ENCODE data around the gene PROM2. TPM values are rescaled to one million over a fixed set of nuclear protein-coding genes. Genes with fewer than 3 reads are reported as not detected.

PROM2 gene
- polyA plus RNA-seq, 1 donor (not counting 4 experiments of a cell fraction or from before 2014, with no cell fraction given): 11.4 TPM

- Histone ChIP-seq H4K20me1 (ENCODE audit: control insufficient read depth, extremely low read depth, insufficient read depth, low read length) (no peaks in the 10 kb centered on the region), H3K4me2 (ENCODE audit: control insufficient read depth, extremely low read depth, insufficient read depth, low read depth, low read length) (peak overlapping the region; percentile 15), H2AFZ (ENCODE audit: control insufficient read depth, low read length) (no peak overlapping the region), H3K9me3 (ENCODE audit: control insufficient read depth, low read depth, low read length) (no peaks in the 10 kb centered on the region), H3K9ac (ENCODE audit: control insufficient read depth, extremely low read depth, insufficient read depth, low read length) (peak overlapping the region; percentile 14), H3K36me3 (ENCODE audit: control insufficient read depth in 2 of 2, extremely low read depth in 1 of 2, insufficient read depth in 2 of 2, low read length in 2 of 2) (no peaks in the 10 kb centered on the region), H3K4me3 (ENCODE audit: control insufficient read depth in 2 of 3, extremely low read depth in 1 of 3, insufficient read depth in 2 of 3, low read depth in 1 of 3, low read length in 3 of 3) (no peak overlapping the region), H3K79me2 (ENCODE audit: control insufficient read depth, insufficient read depth, low read length) (no peaks in the 10 kb centered on the region), H3K4me1 (ENCODE audit: control insufficient read depth, extremely low read depth, insufficient read depth, low read length) (peaks cover 17% of the 10 kb centered on the region), H3K27me3 (ENCODE audit: control insufficient read depth, extremely low read depth, insufficient read depth, low read length) (no peaks in the 10 kb centered on the region), H3K27ac (ENCODE audit: control insufficient read depth, insufficient read depth, low read length) (peak overlapping the region; percentile 49), H3K9me1 (ENCODE audit: control insufficient read depth, extremely low read depth, insufficient read depth, low read length) (no peaks in the 10 kb centered on the region)
- DNase-seq (ENCODE audit: low read depth, low spot score) (no peak), FAIRE-seq (no peak)
- TF ChIP-seq CTCF (optimal IDR thresholded peaks at IDR 0.05 in 1 of 3, IDR thresholded peaks at IDR 0.05 in 1 of 3, conservative IDR thresholded peaks at IDR 0.05 in 1 of 3; ENCODE audit: extremely low read depth in 1 of 3, insufficient read depth in 2 of 3, low read length in 3 of 3) (no peak), EZH2 (IDR thresholded peaks at IDR 0.05; ENCODE audit: low read length) (no peak)
- dilution Hi-C loops (cut with MboI; ENCODE audit: extremely low pct_ligation_motif_present, low sequenced_read_pairs): no loop called here
Observed at GRCh38 chr2:95333056-95333455, 58.8 kb downstream of the PROM2 start.

GRCh38 chr2:95333888-95334338 lies 59.7 kb downstream of the PROM2 start:
- FAIRE-seq (peak; percentile 98), DNase-seq (ENCODE audit: low read depth, low spot score) (peak; percentile 89)
- Histone ChIP-seq H2AFZ (ENCODE audit: control insufficient read depth, low read length) (no peak overlapping the region), H3K79me2 (ENCODE audit: control insufficient read depth, insufficient read depth, low read length) (no peaks in the 10 kb centered on the region), H4K20me1 (ENCODE audit: control insufficient read depth, extremely low read depth, insufficient read depth, low read length) (no peaks in the 10 kb centered on the region), H3K4me3 (ENCODE audit: control insufficient read depth in 2 of 3, extremely low read depth in 1 of 3, insufficient read depth in 2 of 3, low read depth in 1 of 3, low read length in 3 of 3) (no peak overlapping the region), H3K36me3 (ENCODE audit: control insufficient read depth in 2 of 2, extremely low read depth in 1 of 2, insufficient read depth in 2 of 2, low read length in 2 of 2) (no peaks in the 10 kb centered on the region), H3K9me1 (ENCODE audit: control insufficient read depth, extremely low read depth, insufficient read depth, low read length) (no peaks in the 10 kb centered on the region), H3K9me3 (ENCODE audit: control insufficient read depth, low read depth, low read length) (no peaks in the 10 kb centered on the region), H3K27me3 (ENCODE audit: control insufficient read depth, extremely low read depth, insufficient read depth, low read length) (no peaks in the 10 kb centered on the region), H3K4me1 (ENCODE audit: control insufficient read depth, extremely low read depth, insufficient read depth, low read length) (peaks cover 17% of the 10 kb centered on the region), H3K9ac (ENCODE audit: control insufficient read depth, extremely low read depth, insufficient read depth, low read length) (peak overlapping the region; percentile 14), H3K27ac (ENCODE audit: control insufficient read depth, insufficient read depth, low read length) (peak overlapping the region; percentile 69), H3K4me2 (ENCODE audit: control insufficient read depth, extremely low read depth, insufficient read depth, low read depth, low read length) (peak overlapping the region; percentile 39)
- TF ChIP-seq CTCF (optimal IDR thresholded peaks at IDR 0.05 in 1 of 3, IDR thresholded peaks at IDR 0.05 in 1 of 3, conservative IDR thresholded peaks at IDR 0.05 in 1 of 3; ENCODE audit: extremely low read depth in 1 of 3, insufficient read depth in 2 of 3, low read length in 3 of 3): no peak
- TF ChIP-seq EZH2 (IDR thresholded peaks at IDR 0.05; ENCODE audit: low read length): no peak
- dilution Hi-C loops (cut with MboI; ENCODE audit: extremely low pct_ligation_motif_present, low sequenced_read_pairs): no loop called here

Data from keratinocyte (primary cell).